H9 (cell line): Measurements from ENCODE around the gene ATP5IF1. TPM values are rescaled to one million over a fixed set of nuclear protein-coding genes. Genes with fewer than 3 reads are reported as not detected.

Source experiments
- DNase-seq: peaks from one replicate; pipeline ENCODE4 v3.0.0-alpha.2; 2017
- H2AFZ ChIP-seq: one replicate; pipeline ENCODE4 v1.6.1; 2013; ENCODE audit warnings: mild to moderate bottlenecking, low read length, control low read depth, moderate library complexity
- H2AK5ac ChIP-seq: 2 replicates; pipeline ENCODE4 v1.6.1; 2013; ENCODE audit warnings: low read length, control low read depth, mixed read lengths; ENCODE audit not compliant: insufficient read length
- H2BK120ac ChIP-seq: one replicate; pipeline ENCODE4 v1.6.1; 2013; ENCODE audit warnings: low read depth, mild to moderate bottlenecking, low read length, control low read depth, inconsistent platforms; ENCODE audit not compliant: poor library complexity, severe bottlenecking
- H2BK12ac ChIP-seq: 2 replicates; pipeline ENCODE4 v1.6.1; 2013; ENCODE audit warnings: low read length, control low read depth, mixed read lengths, low read depth; ENCODE audit not compliant: insufficient read length
- H2BK15ac ChIP-seq: 2 replicates; pipeline ENCODE4 v1.6.1; 2013; ENCODE audit warnings: low read depth, low read length, control low read depth
- H2BK20ac ChIP-seq: one replicate; pipeline ENCODE4 v1.6.1; 2013; ENCODE audit warnings: low read depth, mild to moderate bottlenecking, low read length, control low read depth, inconsistent platforms; ENCODE audit not compliant: poor library complexity, severe bottlenecking
- H2BK5ac ChIP-seq: 2 replicates; pipeline ENCODE4 v1.6.1; 2013; ENCODE audit warnings: low read length, control low read depth, mixed read lengths; ENCODE audit not compliant: insufficient read length
- H3K14ac ChIP-seq: 2 replicates; pipeline ENCODE4 v1.6.1; 2013; ENCODE audit warnings: low read length, control low read depth; ENCODE audit not compliant: insufficient read depth
- H3K18ac ChIP-seq: 2 replicates; pipeline ENCODE4 v1.6.1; 2013; ENCODE audit warnings: low read depth, mild to moderate bottlenecking, mixed read lengths, low read length, control low read depth; ENCODE audit not compliant: insufficient read length
- H3K23ac ChIP-seq: 2 replicates; pipeline ENCODE4 v1.6.1; 2013; ENCODE audit warnings: low read length, control low read depth, mixed read lengths, low read depth; ENCODE audit not compliant: insufficient read length
- H3K23me2 ChIP-seq: 2 replicates; pipeline ENCODE4 v1.6.1; 2013; ENCODE audit warnings: low read depth, mild to moderate bottlenecking, mixed read lengths, low read length, control low read depth; ENCODE audit not compliant: insufficient read length, poor library complexity, severe bottlenecking
- H3K27ac ChIP-seq: 2 replicates; pipeline ENCODE4 v1.5.1; 2013; ENCODE audit warnings: low read length, control low read depth, mixed read lengths, low read depth; ENCODE audit not compliant: insufficient read length
- H3K27me3 ChIP-seq: 2 replicates; pipeline ENCODE4 v1.6.1; 2013; ENCODE audit warnings: low read length, control low read depth, inconsistent platforms; ENCODE audit not compliant: insufficient read depth
- H3K4ac ChIP-seq: 2 replicates; pipeline ENCODE4 v1.6.1; 2013; ENCODE audit warnings: low read depth, mild to moderate bottlenecking, control low read depth, inconsistent platforms, low read length, moderate library complexity
- H3K4me1 ChIP-seq: 2 replicates; pipeline ENCODE4 v1.6.1; 2013; ENCODE audit warnings: low read length, control low read depth, inconsistent platforms; ENCODE audit not compliant: insufficient read depth
- H3K4me2 ChIP-seq: 2 replicates; pipeline ENCODE4 v1.6.1; 2013; ENCODE audit warnings: low read length, control low read depth, mixed read lengths; ENCODE audit not compliant: insufficient read length, insufficient read depth
- H3K56ac ChIP-seq: 2 replicates; pipeline ENCODE4 v1.6.1; 2013; ENCODE audit warnings: low read depth, mild to moderate bottlenecking, mixed read lengths, low read length, control low read depth; ENCODE audit not compliant: insufficient read length
- H3K79me1 ChIP-seq: 2 replicates; pipeline ENCODE4 v1.6.1; 2013; ENCODE audit warnings: low read depth, mild to moderate bottlenecking, moderate library complexity, low read length, control low read depth, inconsistent platforms; ENCODE audit not compliant: insufficient read depth, poor library complexity, severe bottlenecking
- H3K79me2 ChIP-seq: 2 replicates; pipeline ENCODE4 v1.6.1; 2013; ENCODE audit warnings: low read length, control low read depth, inconsistent platforms; ENCODE audit not compliant: insufficient read depth
- H3K9ac ChIP-seq: 2 replicates; pipeline ENCODE4 v1.6.1; 2013; ENCODE audit warnings: low read length, control low read depth, mixed read lengths; ENCODE audit not compliant: insufficient read length; ENCODE audit errors: extremely low read depth
- H3K9me3 ChIP-seq: one replicate; pipeline ENCODE4 v1.6.1; 2013; ENCODE audit warnings: low read depth, low read length, inconsistent platforms; ENCODE audit not compliant: control insufficient read depth
- H3T11ph ChIP-seq: one replicate; pipeline ENCODE4 v1.6.1; 2013; ENCODE audit warnings: mild to moderate bottlenecking, low read length, control low read depth, inconsistent platforms
- H4K20me1 ChIP-seq: one replicate; pipeline ENCODE4 v1.6.1; 2013; ENCODE audit not compliant: control insufficient read depth, insufficient read length, insufficient read depth
- H4K5ac ChIP-seq: 2 replicates; pipeline ENCODE4 v1.6.1; 2013; ENCODE audit warnings: low read depth, mild to moderate bottlenecking, mixed read lengths, low read length, control low read depth; ENCODE audit not compliant: insufficient read length
- H4K8ac ChIP-seq: replicated peaks from 2 replicates; pipeline ENCODE4 v1.6.1; 2013; ENCODE audit warnings: low read length, control low read depth, mixed read lengths, low read depth; ENCODE audit not compliant: insufficient read length
- H4K91ac ChIP-seq: 2 replicates; pipeline ENCODE4 v1.6.1; 2013; ENCODE audit warnings: low read depth, mild to moderate bottlenecking, moderate library complexity, mixed read lengths, low read length, control low read depth; ENCODE audit not compliant: insufficient read length
- H3K27ac Mint-ChIP-seq, 3 experiments: 2 replicates in 2 of 3; 3 replicates in 1 of 3; pipeline ENCODE4 v1.8.0; 2020 to 2021; ENCODE audit warnings: mixed read lengths in 3 of 3, mild to moderate bottlenecking in 1 of 3, moderate library complexity in 1 of 3
- H3K27me3 Mint-ChIP-seq: 2 replicates; pipeline ENCODE4 v1.8.0; 2021; ENCODE audit warnings: low read depth, mild to moderate bottlenecking, moderate library complexity, mixed read lengths
- H3K36me3 Mint-ChIP-seq, 3 experiments: 2 replicates in 2 of 3; 3 replicates in 1 of 3; pipeline ENCODE4 v1.8.0; 2020 to 2021; ENCODE audit warnings: low read depth in 3 of 3, mixed read lengths in 3 of 3; ENCODE audit not compliant: insufficient read depth in 1 of 3
- H3K4me1 Mint-ChIP-seq, 2 experiments: 2 replicates each; pipeline ENCODE4 v1.8.0; 2020; ENCODE audit warnings: mixed read lengths in 2 of 2
- H3K4me3 Mint-ChIP-seq, 2 experiments: 2 replicates in 1 of 2; 3 replicates in 1 of 2; pipeline ENCODE4 v1.8.0; 2020 to 2021; ENCODE audit warnings: mild to moderate bottlenecking in 2 of 2, mixed read lengths in 2 of 2, moderate library complexity in 1 of 2
- H3K9me3 Mint-ChIP-seq, 2 experiments: 2 replicates in 1 of 2; 3 replicates in 1 of 2; pipeline ENCODE4 v1.8.0; 2020; ENCODE audit warnings: mild to moderate bottlenecking in 2 of 2, mixed read lengths in 2 of 2, moderate library complexity in 1 of 2
- CTCF ChIP-seq: fragments of 200-600 bp; sonication (generic); conservative IDR thresholded peaks from 3 replicates; pipeline ENCODE4 v1.8.0; 2021; ENCODE audit warnings: antibody characterized with exemption, mild to moderate bottlenecking
- WGBS: extraction: QIAGEN DNeasy Blood & Tissue Kit; methylation state at CpG from one replicate; pipeline ENCODE4 v1.1.7; 2013; ENCODE audit warnings: missing lambda C conversion rate, low lambda C conversion rate, mixed read lengths; ENCODE audit not compliant: insufficient read length; ENCODE audit errors: extremely low coverage; 5-methylcytosine and 5-hydroxymethylcytosine counted together
- total RNA-seq: library from RNA; stranded (reverse); gene quantifications from 2 replicates; pipeline ENCODE4 v1.2.1, GENCODE V29; 2021

ATP5IF1 gene
- total RNA-seq, 1 experiment from 2014 or later, result 257 TPM

- Mint-ChIP-seq H3K36me3 (peaks cover 16 to 31% (median 25%) of the 10 kb centered on the region in 3 experiments; a peak in 6 of 7 replicates), H3K4me3 (peak overlapping the region in 1 of 2 experiments; percentile 27; a peak in 2 of 5 replicates), H3K9me3 (no peaks in the 10 kb centered on the region), H3K27ac (peak overlapping the region; percentile 80 to 89 (median 86); a peak in 5 of 7 replicates), H3K4me1 (peaks cover 33 to 36% of the 10 kb centered on the region in 2 experiments), H3K27me3 (peaks cover 1% of the 10 kb centered on the region; the same call in 1 of the 2 replicates)
- no peak overlapping the region for H2BK15ac ChIP-seq
- no peak overlapping the region for H3T11ph ChIP-seq
- H3K4me2 ChIP-seq, result no peak overlapping the region
- no peaks in the 10 kb centered on the region for H3K23me2 ChIP-seq
- H3K9ac ChIP-seq, result no peak overlapping the region
- TF ChIP-seq CTCF, result no peak
- no peak overlapping the region for H2AK5ac ChIP-seq
- DNase-seq, result no peak
- H4K8ac ChIP-seq, result no peak overlapping the region
- no peak overlapping the region for H2AFZ ChIP-seq
- no peak overlapping the region for H4K91ac ChIP-seq
- no peak overlapping the region for H3K56ac ChIP-seq
- no peaks in the 10 kb centered on the region for H3K79me1 ChIP-seq
- H3K4ac ChIP-seq, result no peak overlapping the region
- peaks cover 7% of the 10 kb centered on the region; the same call in 1 of the 2 replicates for H3K4me1 ChIP-seq
- H3K18ac ChIP-seq, result no peak overlapping the region
- H2BK20ac ChIP-seq, result no peak overlapping the region
- no peak overlapping the region for H2BK5ac ChIP-seq
- H3K27ac ChIP-seq, result no peak overlapping the region
- no peak overlapping the region for H3K23ac ChIP-seq
- no peaks in the 10 kb centered on the region for H3K9me3 ChIP-seq
- H3K14ac ChIP-seq, result no peak overlapping the region
- no peaks in the 10 kb centered on the region for H4K20me1 ChIP-seq
- no peaks in the 10 kb centered on the region for H3K27me3 ChIP-seq
- no CpG with 5 or more reads among the region's 3 CpGs for WGBS
- no peak overlapping the region for H4K5ac ChIP-seq
- H2BK120ac ChIP-seq, result no peak overlapping the region
- no peak overlapping the region for H2BK12ac ChIP-seq
- H3K79me2 ChIP-seq, result no peaks in the 10 kb centered on the region
Measured at GRCh38 chr1:28196330-28196729, 39.6 kb upstream of the ATP5IF1 start.
